ENCODE data around the gene PCDHA13. TPM values are rescaled to one million over a fixed set of nuclear protein-coding genes. Genes with fewer than 3 reads are reported as not detected.

Gene PCDHA13
- total and polyA plus RNA-seq, 2 of the 4 experiments (the other 2 are of a cell fraction) = not detected

GRCh38 chr5:140877262-140877581 is 4.7 kb upstream of the PCDHA13 start:
- Histone ChIP-seq H2BK5ac (ENCODE audit: low read depth, low read length, poor library complexity, severe bottlenecking) (no peak overlapping the region), H3K4me1 (ENCODE audit: control insufficient read depth, insufficient read depth, low read length) (no peaks in the 10 kb centered on the region), H2AK5ac (ENCODE audit: low read depth, low read length) (no peak overlapping the region), H2BK15ac (ENCODE audit: low read depth, low read length) (no peak overlapping the region), H3K27ac (ENCODE audit: insufficient read depth, low read length) (no peak overlapping the region), H3K27me3 (ENCODE audit: control insufficient read depth, insufficient read depth, low read length) (no peaks in the 10 kb centered on the region), H3K9ac (ENCODE audit: low read depth, low read length) (no peak overlapping the region), H3K23ac (ENCODE audit: low read depth, low read length) (no peak overlapping the region), H2AK9ac (replicated peaks; ENCODE audit: low read depth, low read length, poor library complexity) (no peak overlapping the region), H3K9me1 (ENCODE audit: insufficient read depth, low read length) (no peaks in the 10 kb centered on the region), H4K91ac (ENCODE audit: insufficient read depth, low read depth, low read length) (no peak overlapping the region), H3K4me3 (ENCODE audit: insufficient read depth, low read depth, low read length) (no peak overlapping the region), H3K4ac (ENCODE audit: low read depth, low read length) (no peak overlapping the region), H2AFZ (replicated peaks; ENCODE audit: low read length, poor library complexity) (no peak overlapping the region), H3K14ac (replicated peaks; ENCODE audit: low read depth, low read length) (no peak overlapping the region), H2BK20ac (ENCODE audit: low read depth, low read length) (no peak overlapping the region), H4K5ac (ENCODE audit: low read depth, low read length) (no peak overlapping the region), H3K18ac (ENCODE audit: low read depth, low read length) (no peak overlapping the region), H3K79me1 (ENCODE audit: low read depth in 1 of 2, low read length in 2 of 2) (no peaks in the 10 kb centered on the region), H4K8ac (ENCODE audit: low read depth in 2 of 2, low read length in 2 of 2) (no peak overlapping the region), H3K4me2 (ENCODE audit: low read depth, low read length) (no peak overlapping the region), H3K9me3 (ENCODE audit: control insufficient read depth, insufficient read depth, low read length) (peaks cover 18% of the 10 kb centered on the region), H2BK120ac (ENCODE audit: low read depth, low read length) (no peak overlapping the region), H3K56ac (ENCODE audit: extremely low read depth, insufficient read depth, low read length) (no peak overlapping the region), H4K20me1 (ENCODE audit: insufficient read depth, low read length) (no peaks in the 10 kb centered on the region), H3K36me3 (ENCODE audit: control insufficient read depth, insufficient read depth, low read length) (no peaks in the 10 kb centered on the region)
- intact Hi-C loops (cut with micrococcal nuclease) = no loop called here
- CTCF ChIA-PET = no interaction called here
- no peak for DNase-seq
- dilution Hi-C loops (cut with HindIII; ENCODE audit: low sequenced_read_pairs, unreplicated experiment) = no loop called here
- no peak for ATAC-seq (ENCODE audit: low read depth)
- BruUV-seq (replicated peaks) = no TSS peak
- in situ Hi-C loops (cut with MboI; ENCODE audit: low sequenced_read_pairs) = no loop called here
- TF ChIP-seq USF2 (IDR thresholded peaks at IDR 0.05; ENCODE audit: low read depth, low read length) = no peak
- TF ChIP-seq BHLHE40 (IDR thresholded peaks at IDR 0.05; ENCODE audit: low read depth, low read length) = no peak
- no peak for TF ChIP-seq POLR2A (IDR thresholded peaks at IDR 0.05; ENCODE audit: low read depth, low read length)
- TF ChIP-seq MAFK (IDR thresholded peaks at IDR 0.05; ENCODE audit: low read depth, low read length) = no peak
- no peak for TF ChIP-seq ELK1 (IDR thresholded peaks at IDR 0.05; ENCODE audit: borderline replicate concordance, low read depth, low read length)
- TF ChIP-seq MAZ (IDR thresholded peaks at IDR 0.05; ENCODE audit: borderline replicate concordance, low read depth, low read length) = no peak
- TF ChIP-seq FOS (IDR thresholded peaks at IDR 0.05; ENCODE audit: low read depth, low read length) = no peak
- no peak for TF ChIP-seq CTCF (conservative IDR thresholded peaks at IDR 0.05; ENCODE audit: low read depth, low read length)
- TF ChIP-seq RAD21 (IDR thresholded peaks at IDR 0.05; ENCODE audit: low read length) = no peak
- 50% methylated on average over 14 of the region's 37 CpGs; no CpG with 5 or more reads in 1 of the 2 experiments for WGBS, 2 experiments (ENCODE audit: extremely low coverage in 2 of 2, insufficient read length in 1 of 2)
- POLR2A ChIA-PET (ENCODE audit: unreplicated experiment) = no interaction called here

All from IMR-90 (cell line).